SK-N-DZ (cell line): Measurements from ENCODE around the gene ABCA8.

Experiments
- DNase-seq: peaks from one replicate; pipeline ENCODE4 v3.0.0-alpha.2; 2015; ENCODE audit warnings: low spot score

The ABCA8 gene

DNA sequence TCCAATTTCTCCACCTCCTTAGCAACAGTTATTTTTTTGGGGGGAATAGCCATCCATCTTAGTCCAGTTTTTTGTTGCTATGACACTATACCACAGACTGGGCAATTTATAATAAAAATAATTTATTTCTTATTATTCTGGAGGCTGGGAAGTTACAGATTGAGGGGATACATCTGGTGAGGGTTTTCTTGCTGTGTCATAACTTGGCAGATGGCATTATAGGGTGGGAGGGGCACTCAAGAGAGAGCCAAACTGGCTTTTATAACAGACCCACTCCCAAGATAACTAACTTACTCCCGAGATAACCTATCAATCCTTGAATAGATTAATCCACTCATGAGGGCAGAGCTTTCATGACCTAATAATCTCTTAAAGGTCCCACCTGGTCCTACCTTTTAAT, 84.2 kb downstream of the ABCA8 start:
- no peak for DNase-seq

DNA sequence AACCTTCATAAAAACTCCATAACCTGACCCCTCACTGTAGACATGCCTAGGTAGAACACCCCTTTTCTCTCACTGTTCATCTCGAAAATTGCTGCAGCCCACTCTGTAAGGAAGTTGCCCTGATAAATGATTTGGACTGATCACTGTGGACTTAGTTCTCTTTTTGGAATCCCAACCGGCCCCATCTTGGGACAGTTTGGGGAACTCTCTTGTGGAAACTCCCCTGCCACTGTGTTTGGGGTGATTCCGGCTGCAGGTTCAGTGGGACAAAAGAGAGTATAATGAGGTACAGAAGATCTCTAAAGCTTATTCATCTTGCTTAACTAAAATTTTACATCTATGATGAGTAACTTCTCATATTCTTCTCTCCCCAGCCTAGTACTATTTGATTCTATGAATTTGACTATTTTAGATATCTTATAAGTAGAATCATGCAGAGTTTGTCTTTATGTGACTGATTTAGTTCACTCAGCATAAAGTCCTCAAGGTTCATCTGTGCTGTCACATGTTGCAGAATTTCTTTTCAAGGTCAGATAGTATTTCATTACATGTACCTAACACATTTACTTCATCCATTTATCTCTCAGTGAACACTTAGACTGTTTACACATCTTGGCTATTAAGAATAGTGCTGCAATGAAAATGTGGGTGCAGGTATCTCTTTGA, 84.9 kb downstream of the ABCA8 start:
- no peak for DNase-seq

DNA sequence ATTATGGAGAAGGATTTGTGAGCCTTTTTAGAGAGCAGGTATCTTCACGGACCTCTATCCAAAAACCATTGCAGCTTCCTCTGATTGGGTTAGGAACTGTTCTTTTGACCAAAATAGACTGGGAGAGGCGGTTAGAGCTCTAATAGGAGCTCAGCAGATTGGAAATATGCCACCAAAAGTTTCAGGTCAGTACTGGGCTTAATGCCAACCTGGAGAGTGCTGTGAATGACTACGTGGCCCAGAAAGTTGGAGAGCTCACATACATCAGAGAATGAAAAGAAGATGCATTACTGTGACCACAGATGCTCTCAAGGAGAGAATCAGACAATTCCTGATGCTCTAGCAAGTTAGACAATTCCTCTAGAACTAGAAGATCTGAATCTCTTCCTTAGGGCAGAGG, 86.5 kb downstream of the ABCA8 start:
- DNase-seq, result no peak

DNA sequence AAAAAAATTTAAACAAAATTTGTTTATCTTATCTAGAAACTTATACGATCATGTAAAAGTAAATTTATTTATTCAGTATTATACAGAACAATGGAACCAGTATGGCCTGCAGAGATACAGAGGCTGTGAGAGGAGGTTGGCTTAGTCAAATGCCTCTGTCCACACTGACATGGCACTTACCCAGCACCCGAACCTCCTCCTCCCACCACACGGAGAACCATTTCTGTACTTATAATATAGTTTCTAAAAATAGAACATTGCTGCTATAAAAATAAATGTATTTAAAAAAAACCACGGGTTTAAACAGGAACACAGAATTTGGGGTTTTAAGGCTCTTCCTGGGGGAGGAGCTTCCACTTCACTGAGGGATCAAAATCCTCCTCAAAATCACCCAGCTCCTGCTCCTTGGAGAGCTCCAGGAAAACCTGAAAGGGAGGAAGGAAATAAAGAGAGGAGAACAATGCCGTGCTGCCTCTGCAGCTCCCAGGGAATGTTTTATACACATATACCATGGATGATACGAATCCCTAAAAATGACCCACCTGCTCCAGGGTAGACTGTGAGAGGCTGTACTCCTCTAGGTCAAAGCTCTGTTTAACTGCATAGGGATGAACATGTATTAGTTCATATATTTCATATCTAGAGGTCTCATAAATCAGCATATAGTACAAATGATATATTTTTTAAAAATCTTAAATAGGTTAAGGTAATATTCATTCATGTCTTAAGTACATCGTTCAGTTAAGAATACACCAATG, 87.3 kb downstream of the ABCA8 start:
- DNase-seq, result no peak

DNA sequence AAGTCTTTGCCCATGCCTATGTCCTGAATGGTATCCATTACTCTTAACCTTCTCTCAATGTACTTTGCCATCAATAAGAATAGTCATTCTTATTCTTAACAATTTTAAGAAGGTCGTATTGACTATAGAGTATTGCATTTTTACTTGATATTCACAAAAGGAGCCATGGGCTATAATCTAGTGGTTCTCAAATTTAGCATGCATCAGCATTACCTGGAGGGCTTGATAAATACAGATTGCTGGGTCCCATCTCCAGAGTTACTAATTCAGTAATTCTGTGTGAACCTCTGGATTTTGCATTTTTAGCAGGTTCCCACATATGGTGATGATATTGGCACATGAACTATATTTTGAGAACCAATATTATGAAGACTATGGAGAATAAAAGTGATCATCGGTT, 89.6 kb downstream of the ABCA8 start:
- DNase-seq, result no peak

DNA sequence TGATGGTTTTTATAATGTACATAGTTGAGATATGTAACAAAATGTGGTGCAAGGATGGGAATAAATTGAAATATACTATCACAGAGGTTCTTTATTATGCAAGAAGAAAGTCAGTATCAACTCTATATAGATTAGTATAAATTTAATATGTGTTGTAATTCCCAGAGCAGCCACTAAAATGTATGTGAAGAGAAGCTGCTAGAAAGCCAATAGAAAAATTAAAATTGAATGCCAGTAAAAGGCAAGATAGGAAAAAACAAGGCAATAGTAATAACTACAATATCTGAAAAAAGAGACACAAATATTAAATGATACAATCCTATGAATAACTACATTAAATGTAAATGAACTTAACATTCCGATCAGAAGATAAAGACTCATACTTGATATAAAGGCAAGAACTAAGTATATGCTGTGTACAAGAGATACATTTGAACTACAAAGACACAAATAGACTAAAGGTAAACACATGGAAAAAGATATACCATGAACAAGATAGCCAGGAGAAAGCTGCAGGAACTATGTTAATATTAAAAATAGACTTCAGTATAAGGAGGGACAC, 92.0 kb downstream of the ABCA8 start:
- DNase-seq, result no peak

DNA sequence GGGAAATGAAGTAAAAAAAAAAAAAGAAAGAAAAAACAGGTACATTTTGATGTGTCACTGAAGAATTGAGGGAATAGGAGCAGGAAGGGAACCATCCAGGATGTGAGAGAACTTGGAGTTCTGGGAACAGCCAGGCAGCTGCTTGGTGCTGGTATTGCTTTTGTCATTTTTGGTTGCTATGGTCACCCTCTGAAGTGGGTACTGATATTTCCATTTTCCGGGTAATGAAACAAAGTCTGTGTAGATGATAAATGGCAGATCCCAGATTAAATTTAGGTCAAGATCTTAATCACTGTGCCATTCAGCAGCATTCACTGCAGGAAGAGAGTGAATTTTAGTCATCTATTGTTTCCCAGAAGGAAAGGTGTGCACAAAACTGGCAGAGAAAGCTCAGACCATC, 93.6 kb downstream of the ABCA8 start:
- peak; percentile 11 for DNase-seq

DNA sequence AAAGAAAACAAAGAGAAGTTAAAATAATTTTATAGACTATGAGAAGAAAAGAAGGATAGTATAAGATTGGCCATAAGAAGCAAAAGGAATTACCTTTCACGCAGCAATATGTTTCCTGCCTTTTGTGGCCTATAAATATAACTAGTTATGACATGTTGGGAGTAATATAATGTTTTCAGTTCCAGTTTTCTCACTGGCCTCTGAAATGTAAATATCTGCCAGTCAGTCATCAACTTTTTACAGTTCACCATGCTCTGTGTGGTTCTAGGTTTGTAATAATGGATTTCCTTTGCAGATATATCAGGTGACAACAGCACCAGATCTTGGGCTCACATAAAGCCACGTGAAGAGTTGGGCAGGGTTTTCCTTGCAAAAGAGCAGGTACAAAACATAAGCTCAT, 94.3 kb downstream of the ABCA8 start:
- DNase-seq, result no peak

DNA sequence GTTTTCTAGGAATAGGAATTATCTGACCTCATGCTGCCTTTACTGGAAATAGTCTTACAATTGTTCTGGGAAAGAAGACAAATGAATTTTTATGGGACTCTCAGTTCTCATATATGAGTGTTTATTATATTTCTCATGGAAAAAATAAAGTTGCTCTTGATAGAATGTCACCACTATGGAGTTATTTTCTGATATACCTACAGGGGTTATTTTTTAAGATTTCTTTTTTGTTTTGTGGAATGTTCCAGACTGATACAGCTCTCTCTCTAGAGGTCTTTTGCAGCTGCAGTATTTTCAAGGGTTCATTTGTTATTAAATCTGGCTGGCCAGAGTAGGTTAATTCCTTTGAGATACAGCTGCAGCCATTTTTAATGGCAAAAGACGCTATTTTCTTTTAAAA, 100.7 kb downstream of the ABCA8 start:
- DNase-seq, result no peak

DNA sequence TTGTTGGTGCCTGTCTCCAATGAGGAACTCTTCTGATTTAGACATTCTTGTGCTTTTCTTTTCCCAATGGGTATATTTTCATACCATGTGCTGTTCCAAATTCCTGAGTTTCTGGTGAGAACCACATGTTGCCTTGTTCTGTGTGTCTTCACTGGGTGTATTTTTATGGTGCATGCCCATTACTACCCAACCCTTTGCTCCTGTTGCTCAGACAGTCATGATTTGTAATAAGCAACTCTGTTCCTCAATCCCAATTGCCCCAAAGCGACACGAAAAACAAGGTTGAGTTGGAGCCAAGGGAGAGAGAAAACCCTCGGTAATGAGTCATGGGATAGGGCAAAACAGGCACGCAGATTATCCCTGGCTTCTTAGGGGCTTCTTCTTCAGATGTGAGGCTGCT, 101.8 kb downstream of the ABCA8 start:
- no peak for DNase-seq

DNA sequence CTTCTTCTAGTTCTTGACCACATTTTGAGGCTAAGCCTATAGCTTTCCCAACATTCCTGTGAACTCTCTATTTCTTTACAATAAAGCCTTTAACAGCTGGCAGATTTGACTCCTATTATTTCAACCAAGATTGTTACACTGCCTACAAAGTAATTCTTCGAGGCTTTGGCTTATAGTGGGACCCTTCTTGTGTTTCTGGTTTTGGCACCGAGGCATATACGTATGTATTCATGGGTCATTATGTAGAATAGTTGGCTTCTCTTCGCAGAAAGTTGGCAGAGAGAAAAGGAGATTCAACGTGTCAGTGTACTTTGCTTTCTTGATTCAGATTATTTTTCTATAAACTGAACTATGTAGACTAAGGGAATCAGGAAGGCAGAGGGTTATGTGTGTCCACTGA, 102.2 kb downstream of the ABCA8 start:
- DNase-seq, result no peak

DNA sequence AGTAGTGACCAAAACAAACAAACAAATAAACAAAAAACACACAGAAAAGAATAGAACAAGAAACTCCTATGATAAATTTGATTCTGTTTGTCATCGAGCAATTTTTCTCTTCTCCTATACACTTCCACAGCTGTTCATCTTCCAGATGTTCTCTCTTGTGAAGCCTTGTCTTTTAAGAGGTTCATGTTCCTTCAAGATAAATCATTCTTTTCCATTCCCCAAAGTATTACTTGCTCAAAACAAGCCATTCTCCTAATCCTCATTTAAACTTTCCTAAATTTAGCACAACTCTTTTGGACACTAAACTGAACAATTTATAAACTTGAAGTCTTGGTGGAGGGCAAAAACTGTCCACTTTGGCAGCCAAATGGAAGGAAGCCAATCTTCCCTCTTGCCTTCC, 103.3 kb downstream of the ABCA8 start:
- DNase-seq, result no peak

DNA sequence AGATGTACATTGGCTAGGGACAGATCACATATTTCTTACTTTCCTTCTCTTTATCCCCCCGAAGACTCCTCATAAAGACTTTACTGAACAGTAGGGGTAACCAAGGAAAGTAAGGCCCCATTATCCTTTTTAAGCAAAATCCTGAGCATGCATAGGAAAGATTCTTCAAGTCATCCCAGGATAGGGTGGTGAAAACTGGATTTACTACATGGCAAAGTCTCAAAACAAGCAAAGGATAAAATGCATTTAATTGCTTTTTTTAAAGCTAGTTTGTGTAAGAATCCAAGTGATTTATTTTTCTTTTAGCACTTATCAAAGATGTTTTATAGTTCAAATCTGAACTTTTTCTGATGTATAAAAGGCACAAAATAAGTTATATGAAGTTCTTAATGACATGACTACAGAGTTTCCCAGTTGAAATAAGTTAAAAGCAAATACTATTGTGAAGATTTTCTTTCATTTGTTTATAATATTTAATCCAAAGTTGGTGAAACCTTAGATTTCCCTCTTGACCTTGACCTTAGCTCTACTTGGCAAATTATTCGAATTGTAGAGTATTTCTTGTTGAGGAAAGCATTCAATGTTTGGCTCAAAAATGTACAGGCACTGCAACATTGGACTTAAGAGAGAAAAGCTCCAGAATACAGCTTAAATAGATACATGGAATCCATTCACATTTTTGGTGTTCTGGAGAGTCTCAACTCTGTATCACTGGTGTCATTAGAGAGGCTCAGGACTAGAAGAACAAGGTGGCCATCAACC, 104.3 kb downstream of the ABCA8 start:
- DNase-seq, result no peak

DNA sequence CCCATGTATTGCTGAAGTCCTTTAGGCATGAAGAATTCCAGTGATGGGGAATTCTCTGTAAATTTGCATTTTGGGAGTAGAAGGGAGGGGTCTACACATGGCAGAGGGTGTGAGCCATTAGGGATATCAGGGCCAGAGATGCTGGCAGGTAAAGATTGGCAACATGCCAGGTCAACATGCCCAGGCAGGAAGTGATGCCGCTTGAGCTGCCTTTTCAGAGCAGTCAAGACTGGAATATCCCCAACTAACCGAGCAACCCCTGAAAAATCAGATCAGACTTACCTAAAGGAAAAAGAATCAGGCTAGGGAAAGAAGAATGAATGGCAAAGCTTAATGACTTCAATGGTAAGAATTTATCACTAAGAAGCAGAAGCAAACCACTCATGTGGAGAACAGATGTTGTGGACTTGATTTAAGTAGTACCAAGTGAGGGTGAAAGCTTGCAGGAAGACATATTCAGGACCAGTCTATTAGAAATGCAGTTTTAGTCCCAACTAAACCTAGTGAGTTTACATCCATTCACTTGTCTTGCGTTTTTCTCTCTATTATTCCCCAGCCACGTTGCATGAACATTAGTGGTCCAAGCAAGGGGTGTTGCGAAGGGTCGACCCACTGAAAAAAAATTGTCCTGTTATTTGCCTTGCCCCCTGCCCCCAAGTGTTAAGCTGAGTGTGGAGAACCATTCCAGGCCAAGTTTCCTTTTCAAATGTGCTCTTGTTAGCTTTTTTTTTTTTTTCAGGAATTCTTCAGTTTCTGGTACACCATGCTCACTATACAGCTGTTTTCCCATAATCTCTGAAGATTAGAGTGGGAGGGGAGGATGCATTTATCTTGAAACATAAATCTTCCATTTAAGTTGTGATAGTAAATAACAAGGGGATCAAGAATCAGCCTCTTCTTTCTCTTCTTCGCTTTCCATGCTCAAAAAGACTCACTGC, 105.2 kb downstream of the ABCA8 start:
- no peak for DNase-seq

DNA sequence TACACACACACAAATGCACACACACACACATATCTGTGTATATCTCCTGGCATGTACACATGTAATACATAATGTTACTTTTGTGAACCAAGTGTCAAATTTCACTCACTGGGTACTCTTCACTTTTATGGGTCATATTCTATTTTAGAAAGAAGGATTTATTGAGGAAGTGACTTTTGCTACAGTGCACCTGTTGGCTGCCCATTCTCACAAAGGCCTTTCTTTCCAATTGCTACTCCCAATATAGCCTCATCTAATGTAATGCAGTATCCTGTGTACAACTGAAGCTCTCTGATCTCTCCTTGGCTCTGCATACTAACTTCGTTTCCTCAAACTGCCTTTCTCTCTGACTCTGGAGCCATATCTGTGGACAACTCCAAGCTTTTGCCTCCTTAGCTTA, 107.5 kb downstream of the ABCA8 start:
- DNase-seq, result no peak

DNA sequence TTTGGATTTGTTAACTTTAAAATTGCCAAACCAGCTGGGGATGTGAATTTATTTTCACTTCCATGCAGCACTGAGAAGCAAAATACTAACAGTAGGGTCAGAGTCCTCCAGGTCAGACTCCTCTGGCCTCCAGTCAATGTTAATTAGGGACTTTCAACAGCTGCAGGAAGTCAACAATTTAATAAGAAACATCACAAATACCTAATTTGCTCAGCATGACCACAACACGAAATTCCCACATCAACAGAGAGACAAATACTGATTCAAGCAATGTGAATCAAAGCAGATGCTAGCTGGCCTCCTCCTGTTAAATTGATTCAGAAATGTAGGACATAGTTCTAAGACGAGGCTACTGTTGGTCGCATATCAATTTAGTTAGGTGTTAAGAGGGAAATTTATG, 111.7 kb downstream of the ABCA8 start:
- DNase-seq, result no peak

DNA sequence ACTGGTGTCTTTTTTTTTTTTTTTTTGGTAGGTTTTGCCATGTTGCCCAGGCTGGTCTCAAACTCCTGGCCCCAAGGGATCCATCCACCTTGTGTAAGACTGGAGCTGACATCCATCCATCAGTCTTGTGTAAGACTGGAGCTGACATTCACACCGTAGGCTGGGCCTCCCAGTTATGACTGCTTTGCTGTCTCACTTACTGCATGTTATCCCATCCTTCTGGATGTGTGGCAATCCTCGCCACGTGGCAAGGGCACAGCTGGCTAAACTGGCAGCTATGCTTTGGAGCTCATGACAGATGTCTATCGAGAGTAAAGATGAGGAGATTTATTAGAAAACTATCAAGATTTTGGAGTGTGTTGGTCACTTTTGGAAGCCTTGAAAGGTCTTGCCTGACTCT, 115.1 kb downstream of the ABCA8 start:
- no peak for DNase-seq

DNA sequence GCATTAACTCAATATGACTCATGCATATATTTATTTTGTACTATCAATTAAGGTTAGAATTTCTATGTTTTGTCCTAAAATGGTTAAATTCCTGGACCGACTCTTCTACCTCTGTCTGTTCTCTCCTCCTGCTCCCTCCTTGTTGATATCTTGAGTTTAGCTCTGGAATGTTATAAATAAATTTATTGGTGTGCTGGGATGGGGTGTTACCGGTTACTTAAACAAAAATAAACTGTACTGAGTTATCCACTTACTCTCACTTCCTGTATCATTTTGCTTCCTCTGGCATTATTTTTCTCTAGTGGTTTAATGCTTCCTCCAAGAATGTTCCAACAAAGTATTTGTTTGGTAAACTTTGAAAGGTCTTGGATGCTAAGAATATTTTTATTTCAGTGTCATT, 120.1 kb downstream of the ABCA8 start:
- DNase-seq, result no peak

DNA sequence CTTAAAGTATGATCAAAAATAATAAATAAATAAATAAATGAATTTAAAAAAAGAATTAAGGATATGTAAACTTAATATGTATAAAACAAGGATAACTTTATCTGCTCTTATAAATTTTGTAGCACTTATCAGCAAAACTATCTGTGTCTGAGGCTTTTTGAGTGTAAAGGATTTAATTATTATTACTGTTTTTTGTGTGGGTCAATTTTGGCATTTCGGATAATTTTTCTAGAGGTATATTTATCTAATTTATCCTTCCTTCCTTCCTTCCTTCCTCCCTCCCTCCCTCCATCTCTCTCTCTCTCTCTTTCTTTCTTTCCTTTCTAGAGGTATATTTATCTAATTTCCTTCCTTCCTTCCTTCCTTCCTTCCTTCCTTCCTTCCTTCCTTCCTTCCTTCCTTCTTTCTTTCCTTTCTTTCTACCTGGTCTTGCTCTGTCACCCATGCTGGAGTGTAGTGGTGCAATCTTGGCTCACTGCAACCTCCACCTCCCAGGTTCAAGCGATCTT, 120.8 kb downstream of the ABCA8 start:
- no peak for DNase-seq

DNA sequence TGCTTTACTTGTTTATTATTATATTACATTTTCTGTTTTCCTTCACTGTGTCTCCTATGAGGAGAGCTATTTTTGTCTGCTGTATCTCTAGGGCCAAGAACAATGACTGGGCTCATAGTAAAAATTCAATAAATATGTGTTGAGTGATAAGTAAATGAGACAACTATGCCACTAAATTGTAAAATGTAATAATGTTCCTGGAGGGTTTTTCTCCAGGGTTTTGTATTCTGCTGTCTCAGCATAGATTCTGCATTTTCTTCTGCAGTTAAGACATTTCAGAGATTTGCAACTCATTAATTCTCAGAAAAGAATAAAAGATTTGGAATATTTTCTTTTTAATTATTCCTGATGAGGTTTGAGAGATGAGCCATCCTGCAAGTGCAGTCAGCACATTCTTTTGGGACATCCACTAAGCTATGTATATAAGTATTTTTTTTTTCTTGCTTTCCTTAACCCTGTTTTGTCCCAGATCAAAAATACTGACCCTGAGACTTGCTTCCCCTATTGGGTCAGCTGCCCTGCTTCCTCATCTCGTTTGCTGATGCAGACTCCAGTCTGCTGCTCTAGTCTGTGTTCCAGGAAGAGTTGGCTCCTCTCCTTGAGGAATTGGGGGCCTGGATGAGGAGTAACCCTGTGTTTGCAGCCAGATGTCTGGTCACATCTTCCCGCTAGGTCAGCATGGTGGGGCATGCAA, 122.9 kb downstream of the ABCA8 start:
- DNase-seq, result no peak

DNA sequence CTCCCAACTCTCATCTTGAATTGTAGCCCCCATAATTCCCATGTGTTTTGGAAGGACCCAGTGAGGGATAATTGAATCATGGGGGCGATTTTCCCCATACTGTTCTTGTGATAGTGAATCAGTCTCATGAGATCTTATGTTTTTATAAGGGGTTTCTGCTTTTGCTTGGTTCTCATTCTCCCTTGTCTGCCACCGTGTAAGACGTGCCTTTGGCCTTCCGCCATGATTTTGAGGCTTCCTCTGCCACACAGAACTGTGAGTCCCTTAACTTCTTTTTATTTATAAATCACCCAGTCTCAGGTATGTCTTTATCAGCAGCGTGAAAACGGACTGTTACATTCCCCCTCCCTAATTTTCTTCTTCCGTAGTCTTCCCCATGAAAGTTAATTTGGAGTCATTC, 124.0 kb downstream of the ABCA8 start:
- no peak for DNase-seq
